C4-2B (cell line): ENCODE measurements around the gene TTLL12.

Experiments used
- ZFX ChIP-seq: fragments of 450-650 bp; IDR thresholded peaks from 2 replicates; pipeline ENCODE4 v1.6.1; 2017
- TF ChIP-seq, protein P1 (sequence below): fragments of 450-650 bp; conservative IDR thresholded peaks from 2 replicates; pipeline ENCODE4 v1.5.1; 2017; ENCODE audit warnings: mild to moderate bottlenecking

GRCh38 chr22:43133401-43133800 lies 53.5 kb downstream of the TTLL12 start:
- TF ChIP-seq, protein P1, sequence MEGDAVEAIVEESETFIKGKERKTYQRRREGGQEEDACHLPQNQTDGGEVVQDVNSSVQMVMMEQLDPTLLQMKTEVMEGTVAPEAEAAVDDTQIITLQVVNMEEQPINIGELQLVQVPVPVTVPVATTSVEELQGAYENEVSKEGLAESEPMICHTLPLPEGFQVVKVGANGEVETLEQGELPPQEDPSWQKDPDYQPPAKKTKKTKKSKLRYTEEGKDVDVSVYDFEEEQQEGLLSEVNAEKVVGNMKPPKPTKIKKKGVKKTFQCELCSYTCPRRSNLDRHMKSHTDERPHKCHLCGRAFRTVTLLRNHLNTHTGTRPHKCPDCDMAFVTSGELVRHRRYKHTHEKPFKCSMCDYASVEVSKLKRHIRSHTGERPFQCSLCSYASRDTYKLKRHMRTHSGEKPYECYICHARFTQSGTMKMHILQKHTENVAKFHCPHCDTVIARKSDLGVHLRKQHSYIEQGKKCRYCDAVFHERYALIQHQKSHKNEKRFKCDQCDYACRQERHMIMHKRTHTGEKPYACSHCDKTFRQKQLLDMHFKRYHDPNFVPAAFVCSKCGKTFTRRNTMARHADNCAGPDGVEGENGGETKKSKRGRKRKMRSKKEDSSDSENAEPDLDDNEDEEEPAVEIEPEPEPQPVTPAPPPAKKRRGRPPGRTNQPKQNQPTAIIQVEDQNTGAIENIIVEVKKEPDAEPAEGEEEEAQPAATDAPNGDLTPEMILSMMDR, result no peak
- TF ChIP-seq ZFX, result no peak
